ENCODE measurements around the gene MCF2L.

Gene MCF2L

GRCh38 chr13:112938680-112939079 is 30.3 kb upstream of the MCF2L start:
- TF ChIP-seq FOXP2 (optimal IDR thresholded peaks at IDR 0.05; ENCODE audit: borderline replicate concordance, extremely low read depth, extremely low read length, insufficient read depth) (no peak), TAF1 (IDR thresholded peaks at IDR 0.05; ENCODE audit: borderline replicate concordance, insufficient read depth, low read length) (no peak), SIN3A (IDR thresholded peaks at IDR 0.05; ENCODE audit: borderline replicate concordance, insufficient read depth, low read length) (no peak), POLR2AphosphoS5 (IDR thresholded peaks at IDR 0.05; ENCODE audit: low read depth, low read length) (no peak), REST (IDR thresholded peaks at IDR 0.05; ENCODE audit: insufficient read depth in 1 of 2, low read depth in 2 of 2, low read length in 2 of 2) (no peak)

- TF ChIP-seq POLR2AphosphoS5 (IDR thresholded peaks at IDR 0.05; ENCODE audit: low read depth, low read length) (no peak), REST (IDR thresholded peaks at IDR 0.05; ENCODE audit: insufficient read depth in 1 of 2, low read depth in 2 of 2, low read length in 2 of 2) (no peak), FOXP2 (optimal IDR thresholded peaks at IDR 0.05; ENCODE audit: borderline replicate concordance, extremely low read depth, extremely low read length, insufficient read depth) (no peak), SIN3A (IDR thresholded peaks at IDR 0.05; ENCODE audit: borderline replicate concordance, insufficient read depth, low read length) (no peak), TAF1 (IDR thresholded peaks at IDR 0.05; ENCODE audit: borderline replicate concordance, insufficient read depth, low read length) (no peak)
These were observed 28.8 kb upstream of the MCF2L start for GRCh38 chr13:112940236-112940635.

GRCh38 chr13:112941349-112941748 is 27.7 kb upstream of the MCF2L start:
- TF ChIP-seq SIN3A (IDR thresholded peaks at IDR 0.05; ENCODE audit: borderline replicate concordance, insufficient read depth, low read length) (no peak), REST (IDR thresholded peaks at IDR 0.05; ENCODE audit: insufficient read depth in 1 of 2, low read depth in 2 of 2, low read length in 2 of 2) (no peak), TAF1 (IDR thresholded peaks at IDR 0.05; ENCODE audit: borderline replicate concordance, insufficient read depth, low read length) (no peak)

GRCh38 chr13:112942689-112943308 is 26.2 kb upstream of the MCF2L start:
- TF ChIP-seq REST (IDR thresholded peaks at IDR 0.05; ENCODE audit: insufficient read depth in 1 of 2, low read depth in 2 of 2, low read length in 2 of 2) (no peak), FOXP2 (optimal IDR thresholded peaks at IDR 0.05; ENCODE audit: borderline replicate concordance, extremely low read depth, extremely low read length, insufficient read depth) (no peak), SIN3A (IDR thresholded peaks at IDR 0.05; ENCODE audit: borderline replicate concordance, insufficient read depth, low read length) (no peak), TAF1 (IDR thresholded peaks at IDR 0.05; ENCODE audit: borderline replicate concordance, insufficient read depth, low read length) (no peak), POLR2AphosphoS5 (IDR thresholded peaks at IDR 0.05; ENCODE audit: low read depth, low read length) (no peak)
